K562 (cell line): ENCODE data around the gene MERTK. TPM values are rescaled to one million over a fixed set of nuclear protein-coding genes. Genes with fewer than 3 reads are reported as not detected.
A peak's percentile ranks its signal among the peaks of the same experiment; 100 is the strongest.

Source experiments
- GATA2 ChIP-seq: sonication (generic); formaldehyde crosslinking; IDR thresholded peaks from 2 replicates; pipeline ENCODE4 v1.4.0; 2020; ENCODE audit warnings: mild to moderate bottlenecking, missing genetic modification reagents
- HDGF ChIP-seq: fragments of 450-650 bp; IDR thresholded peaks from 2 replicates; pipeline ENCODE4 v1.6.1; 2016
- OTX1 ChIP-seq: fragments of 450-650 bp; formaldehyde crosslinking; IDR thresholded peaks from 2 replicates; pipeline ENCODE4 v1.4.0; 2022; ENCODE audit warnings: mild to moderate bottlenecking
- POLR2H ChIP-seq: IDR thresholded peaks from 2 replicates; pipeline ENCODE4 v1.6.1; 2016; ENCODE audit warnings: missing genetic modification characterization, low read depth, mild to moderate bottlenecking, control low read depth, missing compliant biosample characterization, moderate library complexity
- SP1 ChIP-seq: sonication (generic); formaldehyde crosslinking; IDR thresholded peaks from 2 replicates; pipeline ENCODE4 v1.8.1; 2022; ENCODE audit warnings: mild to moderate bottlenecking, missing genetic modification reagents
- STAT5A ChIP-seq: IDR thresholded peaks from 2 replicates; pipeline ENCODE4 v1.6.1; 2012; ENCODE audit warnings: low read length, inconsistent platforms, borderline replicate concordance
- TARDBP ChIP-seq: fragments of 450-650 bp; IDR thresholded peaks from 2 replicates; pipeline ENCODE4 v1.6.1; 2016
- ZNF134 ChIP-seq: fragments of 250-450 bp; sonication (Bioruptor Pico); conservative IDR thresholded peaks from 2 replicates; pipeline ENCODE4 v1.4.0; 2020
- ZNF79 ChIP-seq: fragments of 250-450 bp; sonication (Bioruptor Pico); IDR thresholded peaks from 2 replicates; pipeline ENCODE4 v1.4.0; 2020; ENCODE audit warnings: low read depth, mild to moderate bottlenecking, moderate library complexity
- polyA plus RNA-seq, 8 experiments: library from polyadenylated mRNA; depleted of rRNA in 4 of 8; stranded (reverse) in 5 of 8; unstranded in 3 of 8; fragments of >200 nt; fragmentation: Nextera tagmentation in 2 of 8; fragmentation: Illumina TruSeq in 1 of 8; extraction: Ambion mirVana in 2 of 8; extraction: Trizol in 1 of 8; gene quantifications; 2 replicates each; pipeline versions ENCODE4 v1.2.1 to v1.2.3, GENCODE V29; 2011 to 2014; ENCODE audit warnings: inconsistent platforms in 1 of 8, missing spikeins in 1 of 8
- total RNA-seq, 7 experiments: library from RNA; depleted of rRNA in 6 of 7; stranded (reverse); fragments of >200 nt in 6 of 7; fragmentation: Illumina TruSeq in 2 of 7; extraction: Trizol in 2 of 7; gene quantifications; 2 replicates each; pipeline versions ENCODE4 v1.2.1 to v1.2.3, GENCODE V29; 2011 to 2021; ENCODE audit warnings: low replicate concordance in 1 of 7
- TF ChIP-seq, protein P1 (sequence below): fragments of 200-600 bp; sonication (generic); IDR thresholded peaks from one replicate; pipeline ENCODE4 v1.6.1; 2012; ENCODE audit warnings: mild to moderate bottlenecking, low read depth, low read length, inconsistent platforms
- TF ChIP-seq, protein P2 (sequence below): sonication (generic); formaldehyde crosslinking; IDR thresholded peaks from 2 replicates; pipeline ENCODE4 v1.8.0; 2023; ENCODE audit warnings: missing genetic modification reagents, mild to moderate bottlenecking, borderline replicate concordance

MERTK gene
- total and polyA plus RNA-seq, 9 of the 15 experiments (the other 6 are each of a cell fraction or from before 2014, with no cell fraction given), result 0.23 to 1.6 (median 0.74) TPM

DNA sequence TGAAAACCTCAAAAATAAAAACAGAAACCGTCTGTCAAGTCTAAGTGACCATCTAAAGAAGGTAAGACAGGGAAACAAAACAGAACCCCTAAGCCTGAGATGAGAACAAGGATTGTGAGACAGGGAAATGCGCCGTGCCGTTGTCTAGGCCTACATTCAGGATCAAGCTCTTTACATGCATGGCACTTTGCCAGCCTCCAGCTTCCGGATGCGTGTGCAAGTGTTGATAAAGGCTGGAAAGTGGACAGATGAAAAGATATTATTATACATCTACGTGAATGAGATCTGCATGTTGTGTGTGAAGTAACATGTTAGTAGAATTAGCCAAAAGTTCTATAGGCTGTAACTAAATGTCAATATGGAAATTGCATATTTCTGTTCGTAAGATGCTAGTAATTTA lies 128.1 kb downstream of the MERTK start (continued):
- TF ChIP-seq, protein P1, sequence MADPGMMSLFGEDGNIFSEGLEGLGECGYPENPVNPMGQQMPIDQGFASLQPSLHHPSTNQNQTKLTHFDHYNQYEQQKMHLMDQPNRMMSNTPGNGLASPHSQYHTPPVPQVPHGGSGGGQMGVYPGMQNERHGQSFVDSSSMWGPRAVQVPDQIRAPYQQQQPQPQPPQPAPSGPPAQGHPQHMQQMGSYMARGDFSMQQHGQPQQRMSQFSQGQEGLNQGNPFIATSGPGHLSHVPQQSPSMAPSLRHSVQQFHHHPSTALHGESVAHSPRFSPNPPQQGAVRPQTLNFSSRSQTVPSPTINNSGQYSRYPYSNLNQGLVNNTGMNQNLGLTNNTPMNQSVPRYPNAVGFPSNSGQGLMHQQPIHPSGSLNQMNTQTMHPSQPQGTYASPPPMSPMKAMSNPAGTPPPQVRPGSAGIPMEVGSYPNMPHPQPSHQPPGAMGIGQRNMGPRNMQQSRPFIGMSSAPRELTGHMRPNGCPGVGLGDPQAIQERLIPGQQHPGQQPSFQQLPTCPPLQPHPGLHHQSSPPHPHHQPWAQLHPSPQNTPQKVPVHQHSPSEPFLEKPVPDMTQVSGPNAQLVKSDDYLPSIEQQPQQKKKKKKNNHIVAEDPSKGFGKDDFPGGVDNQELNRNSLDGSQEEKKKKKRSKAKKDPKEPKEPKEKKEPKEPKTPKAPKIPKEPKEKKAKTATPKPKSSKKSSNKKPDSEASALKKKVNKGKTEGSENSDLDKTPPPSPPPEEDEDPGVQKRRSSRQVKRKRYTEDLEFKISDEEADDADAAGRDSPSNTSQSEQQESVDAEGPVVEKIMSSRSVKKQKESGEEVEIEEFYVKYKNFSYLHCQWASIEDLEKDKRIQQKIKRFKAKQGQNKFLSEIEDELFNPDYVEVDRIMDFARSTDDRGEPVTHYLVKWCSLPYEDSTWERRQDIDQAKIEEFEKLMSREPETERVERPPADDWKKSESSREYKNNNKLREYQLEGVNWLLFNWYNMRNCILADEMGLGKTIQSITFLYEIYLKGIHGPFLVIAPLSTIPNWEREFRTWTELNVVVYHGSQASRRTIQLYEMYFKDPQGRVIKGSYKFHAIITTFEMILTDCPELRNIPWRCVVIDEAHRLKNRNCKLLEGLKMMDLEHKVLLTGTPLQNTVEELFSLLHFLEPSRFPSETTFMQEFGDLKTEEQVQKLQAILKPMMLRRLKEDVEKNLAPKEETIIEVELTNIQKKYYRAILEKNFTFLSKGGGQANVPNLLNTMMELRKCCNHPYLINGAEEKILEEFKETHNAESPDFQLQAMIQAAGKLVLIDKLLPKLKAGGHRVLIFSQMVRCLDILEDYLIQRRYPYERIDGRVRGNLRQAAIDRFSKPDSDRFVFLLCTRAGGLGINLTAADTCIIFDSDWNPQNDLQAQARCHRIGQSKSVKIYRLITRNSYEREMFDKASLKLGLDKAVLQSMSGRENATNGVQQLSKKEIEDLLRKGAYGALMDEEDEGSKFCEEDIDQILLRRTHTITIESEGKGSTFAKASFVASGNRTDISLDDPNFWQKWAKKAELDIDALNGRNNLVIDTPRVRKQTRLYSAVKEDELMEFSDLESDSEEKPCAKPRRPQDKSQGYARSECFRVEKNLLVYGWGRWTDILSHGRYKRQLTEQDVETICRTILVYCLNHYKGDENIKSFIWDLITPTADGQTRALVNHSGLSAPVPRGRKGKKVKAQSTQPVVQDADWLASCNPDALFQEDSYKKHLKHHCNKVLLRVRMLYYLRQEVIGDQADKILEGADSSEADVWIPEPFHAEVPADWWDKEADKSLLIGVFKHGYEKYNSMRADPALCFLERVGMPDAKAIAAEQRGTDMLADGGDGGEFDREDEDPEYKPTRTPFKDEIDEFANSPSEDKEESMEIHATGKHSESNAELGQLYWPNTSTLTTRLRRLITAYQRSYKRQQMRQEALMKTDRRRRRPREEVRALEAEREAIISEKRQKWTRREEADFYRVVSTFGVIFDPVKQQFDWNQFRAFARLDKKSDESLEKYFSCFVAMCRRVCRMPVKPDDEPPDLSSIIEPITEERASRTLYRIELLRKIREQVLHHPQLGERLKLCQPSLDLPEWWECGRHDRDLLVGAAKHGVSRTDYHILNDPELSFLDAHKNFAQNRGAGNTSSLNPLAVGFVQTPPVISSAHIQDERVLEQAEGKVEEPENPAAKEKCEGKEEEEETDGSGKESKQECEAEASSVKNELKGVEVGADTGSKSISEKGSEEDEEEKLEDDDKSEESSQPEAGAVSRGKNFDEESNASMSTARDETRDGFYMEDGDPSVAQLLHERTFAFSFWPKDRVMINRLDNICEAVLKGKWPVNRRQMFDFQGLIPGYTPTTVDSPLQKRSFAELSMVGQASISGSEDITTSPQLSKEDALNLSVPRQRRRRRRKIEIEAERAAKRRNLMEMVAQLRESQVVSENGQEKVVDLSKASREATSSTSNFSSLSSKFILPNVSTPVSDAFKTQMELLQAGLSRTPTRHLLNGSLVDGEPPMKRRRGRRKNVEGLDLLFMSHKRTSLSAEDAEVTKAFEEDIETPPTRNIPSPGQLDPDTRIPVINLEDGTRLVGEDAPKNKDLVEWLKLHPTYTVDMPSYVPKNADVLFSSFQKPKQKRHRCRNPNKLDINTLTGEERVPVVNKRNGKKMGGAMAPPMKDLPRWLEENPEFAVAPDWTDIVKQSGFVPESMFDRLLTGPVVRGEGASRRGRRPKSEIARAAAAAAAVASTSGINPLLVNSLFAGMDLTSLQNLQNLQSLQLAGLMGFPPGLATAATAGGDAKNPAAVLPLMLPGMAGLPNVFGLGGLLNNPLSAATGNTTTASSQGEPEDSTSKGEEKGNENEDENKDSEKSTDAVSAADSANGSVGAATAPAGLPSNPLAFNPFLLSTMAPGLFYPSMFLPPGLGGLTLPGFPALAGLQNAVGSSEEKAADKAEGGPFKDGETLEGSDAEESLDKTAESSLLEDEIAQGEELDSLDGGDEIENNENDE, result no peak
- TF ChIP-seq, protein P2, sequence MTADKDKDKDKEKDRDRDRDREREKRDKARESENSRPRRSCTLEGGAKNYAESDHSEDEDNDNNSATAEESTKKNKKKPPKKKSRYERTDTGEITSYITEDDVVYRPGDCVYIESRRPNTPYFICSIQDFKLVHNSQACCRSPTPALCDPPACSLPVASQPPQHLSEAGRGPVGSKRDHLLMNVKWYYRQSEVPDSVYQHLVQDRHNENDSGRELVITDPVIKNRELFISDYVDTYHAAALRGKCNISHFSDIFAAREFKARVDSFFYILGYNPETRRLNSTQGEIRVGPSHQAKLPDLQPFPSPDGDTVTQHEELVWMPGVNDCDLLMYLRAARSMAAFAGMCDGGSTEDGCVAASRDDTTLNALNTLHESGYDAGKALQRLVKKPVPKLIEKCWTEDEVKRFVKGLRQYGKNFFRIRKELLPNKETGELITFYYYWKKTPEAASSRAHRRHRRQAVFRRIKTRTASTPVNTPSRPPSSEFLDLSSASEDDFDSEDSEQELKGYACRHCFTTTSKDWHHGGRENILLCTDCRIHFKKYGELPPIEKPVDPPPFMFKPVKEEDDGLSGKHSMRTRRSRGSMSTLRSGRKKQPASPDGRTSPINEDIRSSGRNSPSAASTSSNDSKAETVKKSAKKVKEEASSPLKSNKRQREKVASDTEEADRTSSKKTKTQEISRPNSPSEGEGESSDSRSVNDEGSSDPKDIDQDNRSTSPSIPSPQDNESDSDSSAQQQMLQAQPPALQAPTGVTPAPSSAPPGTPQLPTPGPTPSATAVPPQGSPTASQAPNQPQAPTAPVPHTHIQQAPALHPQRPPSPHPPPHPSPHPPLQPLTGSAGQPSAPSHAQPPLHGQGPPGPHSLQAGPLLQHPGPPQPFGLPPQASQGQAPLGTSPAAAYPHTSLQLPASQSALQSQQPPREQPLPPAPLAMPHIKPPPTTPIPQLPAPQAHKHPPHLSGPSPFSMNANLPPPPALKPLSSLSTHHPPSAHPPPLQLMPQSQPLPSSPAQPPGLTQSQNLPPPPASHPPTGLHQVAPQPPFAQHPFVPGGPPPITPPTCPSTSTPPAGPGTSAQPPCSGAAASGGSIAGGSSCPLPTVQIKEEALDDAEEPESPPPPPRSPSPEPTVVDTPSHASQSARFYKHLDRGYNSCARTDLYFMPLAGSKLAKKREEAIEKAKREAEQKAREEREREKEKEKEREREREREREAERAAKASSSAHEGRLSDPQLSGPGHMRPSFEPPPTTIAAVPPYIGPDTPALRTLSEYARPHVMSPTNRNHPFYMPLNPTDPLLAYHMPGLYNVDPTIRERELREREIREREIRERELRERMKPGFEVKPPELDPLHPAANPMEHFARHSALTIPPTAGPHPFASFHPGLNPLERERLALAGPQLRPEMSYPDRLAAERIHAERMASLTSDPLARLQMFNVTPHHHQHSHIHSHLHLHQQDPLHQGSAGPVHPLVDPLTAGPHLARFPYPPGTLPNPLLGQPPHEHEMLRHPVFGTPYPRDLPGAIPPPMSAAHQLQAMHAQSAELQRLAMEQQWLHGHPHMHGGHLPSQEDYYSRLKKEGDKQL (CRISPR knock-in tag), result no peak
- TF ChIP-seq HDGF (no peak), POLR2H (tag) (no peak), STAT5A (peak; percentile 60; the same call in 1 of the 2 replicates), GATA2 (CRISPR knock-in tag) (no peak; the same call in 1 of the 2 replicates), ZNF134 (CRISPR knock-in tag) (no peak), ZNF79 (CRISPR knock-in tag) (no peak), OTX1 (CRISPR knock-in tag) (no peak), TARDBP (no peak), SP1 (CRISPR knock-in tag) (no peak)
